Astrocyte (in vitro differentiated cells and primary cell): ENCODE measurements around the gene FLOT2. TPM values are rescaled to one million over a fixed set of nuclear protein-coding genes. Genes with fewer than 3 reads are reported as not detected.

ENCODE experiments used
- DNase-seq: peaks from one replicate; pipeline ENCODE4 v3.0.0-alpha.2; 2010; ENCODE audit warnings: low read depth
- FAIRE-seq: peaks from 2 replicates; lab custom pipeline; 2011; peaks lifted over from hg19 to GRCh38; lab: Jason Lieb, UNC
- H2AFZ ChIP-seq: 2 replicates; pipeline ENCODE4 v1.6.0; 2012; ENCODE audit warnings: low read depth, low read length, inconsistent platforms
- H3K27ac ChIP-seq: 2 replicates; pipeline ENCODE4 v1.5.1; 2011; ENCODE audit warnings: low read depth, low read length, inconsistent platforms
- H3K27me3 ChIP-seq: 2 replicates; pipeline ENCODE4 v1.6.0; 2011; ENCODE audit warnings: low read length, inconsistent platforms; ENCODE audit not compliant: insufficient read depth
- H3K36me3 ChIP-seq: 2 replicates; pipeline ENCODE4 v1.5.1; 2011; ENCODE audit warnings: low read length, inconsistent platforms; ENCODE audit not compliant: insufficient read depth
- H3K4me1 ChIP-seq: 2 replicates; pipeline ENCODE4 v1.5.1; 2011; ENCODE audit warnings: low read length, inconsistent platforms; ENCODE audit not compliant: insufficient read depth
- H3K4me2 ChIP-seq: 2 replicates; pipeline ENCODE4 v1.6.0; 2012; ENCODE audit warnings: low read length, inconsistent platforms
- H3K4me3 ChIP-seq: 2 replicates; pipeline ENCODE4 v1.5.1; 2011; ENCODE audit warnings: low read depth, mild to moderate bottlenecking, low read length, inconsistent platforms; ENCODE audit not compliant: insufficient read depth
- H3K79me2 ChIP-seq: 2 replicates; pipeline ENCODE4 v1.6.0; 2012; ENCODE audit warnings: mild to moderate bottlenecking, low read length, inconsistent platforms; ENCODE audit not compliant: insufficient read depth
- H3K9ac ChIP-seq: 2 replicates; pipeline ENCODE4 v1.6.0; 2012; ENCODE audit warnings: mild to moderate bottlenecking, low read length, inconsistent platforms
- H3K9me3 ChIP-seq: 2 replicates; pipeline ENCODE4 v1.5.1; 2012; ENCODE audit warnings: low read depth, mild to moderate bottlenecking, low read length, inconsistent platforms; ENCODE audit not compliant: insufficient read depth
- H4K20me1 ChIP-seq: 2 replicates; pipeline ENCODE4 v1.6.0; 2012; ENCODE audit warnings: low read length, inconsistent platforms; ENCODE audit not compliant: insufficient read depth
- H3K27ac Mint-ChIP-seq: one replicate; pipeline ENCODE4 v1.8.0; 2021; ENCODE audit warnings: mild to moderate bottlenecking, mixed read lengths; ENCODE audit not compliant: unreplicated experiment
- H3K27me3 Mint-ChIP-seq: one replicate; pipeline ENCODE4 v1.8.0; 2021; ENCODE audit warnings: low read depth, mixed read lengths; ENCODE audit not compliant: unreplicated experiment
- H3K36me3 Mint-ChIP-seq: one replicate; pipeline ENCODE4 v1.8.0; 2021; ENCODE audit warnings: low read depth, mixed read lengths; ENCODE audit not compliant: unreplicated experiment
- H3K4me1 Mint-ChIP-seq: one replicate; pipeline ENCODE4 v1.8.0; 2021; ENCODE audit warnings: low read depth, mixed read lengths; ENCODE audit not compliant: unreplicated experiment
- H3K4me3 Mint-ChIP-seq: one replicate; pipeline ENCODE4 v1.8.0; 2021; ENCODE audit warnings: mild to moderate bottlenecking, moderate library complexity, mixed read lengths; ENCODE audit not compliant: unreplicated experiment
- H3K9me3 Mint-ChIP-seq: one replicate; pipeline ENCODE4 v1.8.0; 2021; ENCODE audit warnings: mild to moderate bottlenecking, mixed read lengths; ENCODE audit not compliant: unreplicated experiment
- EZH2 ChIP-seq: IDR thresholded peaks from 2 replicates; pipeline ENCODE4 v1.6.1; 2012; ENCODE audit warnings: mild to moderate bottlenecking, low read length, inconsistent platforms; ENCODE audit not compliant: insufficient read depth
- total RNA-seq: library from RNA; stranded (reverse); gene quantifications from 2 replicates; pipeline ENCODE4 v1.2.1, GENCODE V29; 2021
- TF ChIP-seq, protein P1 (sequence below): IDR thresholded peaks from 2 replicates; pipeline ENCODE4 v1.5.1; 2011; ENCODE audit warnings: low read depth, mild to moderate bottlenecking, inconsistent platforms, low read length, moderate library complexity; ENCODE audit not compliant: insufficient read depth

FLOT2 gene
- total RNA-seq, 1 donor from 2014 or later: 84.4 TPM

GRCh38 chr17:28897769-28898526 lies 415 bp upstream of the FLOT2 start:
- TF ChIP-seq, protein P1, sequence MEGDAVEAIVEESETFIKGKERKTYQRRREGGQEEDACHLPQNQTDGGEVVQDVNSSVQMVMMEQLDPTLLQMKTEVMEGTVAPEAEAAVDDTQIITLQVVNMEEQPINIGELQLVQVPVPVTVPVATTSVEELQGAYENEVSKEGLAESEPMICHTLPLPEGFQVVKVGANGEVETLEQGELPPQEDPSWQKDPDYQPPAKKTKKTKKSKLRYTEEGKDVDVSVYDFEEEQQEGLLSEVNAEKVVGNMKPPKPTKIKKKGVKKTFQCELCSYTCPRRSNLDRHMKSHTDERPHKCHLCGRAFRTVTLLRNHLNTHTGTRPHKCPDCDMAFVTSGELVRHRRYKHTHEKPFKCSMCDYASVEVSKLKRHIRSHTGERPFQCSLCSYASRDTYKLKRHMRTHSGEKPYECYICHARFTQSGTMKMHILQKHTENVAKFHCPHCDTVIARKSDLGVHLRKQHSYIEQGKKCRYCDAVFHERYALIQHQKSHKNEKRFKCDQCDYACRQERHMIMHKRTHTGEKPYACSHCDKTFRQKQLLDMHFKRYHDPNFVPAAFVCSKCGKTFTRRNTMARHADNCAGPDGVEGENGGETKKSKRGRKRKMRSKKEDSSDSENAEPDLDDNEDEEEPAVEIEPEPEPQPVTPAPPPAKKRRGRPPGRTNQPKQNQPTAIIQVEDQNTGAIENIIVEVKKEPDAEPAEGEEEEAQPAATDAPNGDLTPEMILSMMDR: no peak
- TF ChIP-seq EZH2: no peak
- H3K4me3 Mint-ChIP-seq: peak overlapping the region; percentile 96
- Histone ChIP-seq H3K27me3 (no peaks in the 10 kb centered on the region), H3K4me2 (peak overlapping the region; percentile 96), H4K20me1 (peaks cover 20% of the 10 kb centered on the region), H3K4me1 (peaks cover 12% of the 10 kb centered on the region), H3K79me2 (peaks cover 6% of the 10 kb centered on the region), H2AFZ (peak overlapping the region; percentile 96), H3K9ac (peak overlapping the region; percentile 74), H3K27ac (no peak overlapping the region), H3K36me3 (no peaks in the 10 kb centered on the region), H3K9me3 (no peaks in the 10 kb centered on the region), H3K4me3 (peak overlapping the region; percentile 75)
- no peak for DNase-seq
- H3K9me3 Mint-ChIP-seq: no peaks in the 10 kb centered on the region
- H3K4me1 Mint-ChIP-seq: peaks cover 21% of the 10 kb centered on the region
- H3K36me3 Mint-ChIP-seq: peaks cover 6% of the 10 kb centered on the region
- peaks cover 1% of the 10 kb centered on the region for H3K27me3 Mint-ChIP-seq
- H3K27ac Mint-ChIP-seq: peak overlapping the region; percentile 34
- FAIRE-seq: no peak

GRCh38 chr17:28896491-28896883 lies 1.0 kb downstream of the FLOT2 start:
- H2AFZ ChIP-seq: peak overlapping the region; percentile 96
- Mint-ChIP-seq H3K27me3 (peaks cover 1% of the 10 kb centered on the region), H3K27ac (peak overlapping the region; percentile 77), H3K4me1 (peaks cover 14% of the 10 kb centered on the region), H3K4me3 (peak overlapping the region; percentile 96), H3K36me3 (peaks cover 9% of the 10 kb centered on the region), H3K9me3 (no peaks in the 10 kb centered on the region)
- H3K9me3 ChIP-seq: no peaks in the 10 kb centered on the region
- peak overlapping the region; percentile 75 for H3K4me3 ChIP-seq
- H3K4me1 ChIP-seq: peaks cover 9% of the 10 kb centered on the region
- TF ChIP-seq, protein P1: no peak
- no peak for TF ChIP-seq EZH2
- peak overlapping the region; percentile 96 for H3K4me2 ChIP-seq
- peak overlapping the region; percentile 74 for H3K9ac ChIP-seq
- no peaks in the 10 kb centered on the region for H3K36me3 ChIP-seq
- H3K79me2 ChIP-seq: peaks cover 6% of the 10 kb centered on the region
- no peak for FAIRE-seq
- no peaks in the 10 kb centered on the region for H3K27me3 ChIP-seq
- H4K20me1 ChIP-seq: peaks cover 23% of the 10 kb centered on the region
- no peak overlapping the region for H3K27ac ChIP-seq
- DNase-seq: no peak
